SU-DHL-6 (cell line): Measurements from ENCODE around the gene A3GALT2.
A peak's percentile ranks its signal among the peaks of the same experiment; 100 is the strongest.

Source experiments
- H2AFZ ChIP-seq: fragments of 200-600 bp; sonication (generic); 2 replicates; pipeline ENCODE4 v1.6.1; 2014; ENCODE audit warnings: low read depth, mild to moderate bottlenecking, moderate library complexity, mixed read lengths, antibody characterized with exemption, low read length; ENCODE audit not compliant: severe bottlenecking
- H3F3A ChIP-seq: fragments of 200-600 bp; shearing (Covaris generic); 2 replicates; pipeline ENCODE4 v1.6.0; 2016; ENCODE audit warnings: antibody characterized with exemption, mild to moderate bottlenecking; ENCODE audit not compliant: insufficient read depth
- H3K27ac ChIP-seq: fragments of 200-600 bp; sonication (generic); 2 replicates; pipeline ENCODE4 v1.5.1; 2016; ENCODE audit warnings: low read depth, mild to moderate bottlenecking, low read length, moderate library complexity, mixed read lengths
- H3K27me3 ChIP-seq: fragments of 200-600 bp; sonication (generic), shearing (Covaris generic); 2 replicates; pipeline ENCODE4 v1.6.0; 2014; ENCODE audit warnings: mild to moderate bottlenecking, low read length
- H3K36me3 ChIP-seq: fragments of 200-600 bp; sonication (generic); 2 replicates; pipeline ENCODE4 v1.6.1; 2014; ENCODE audit warnings: mild to moderate bottlenecking, low read length, mixed read lengths
- H3K4me2 ChIP-seq: fragments of 300-600, 200-600 bp; shearing (Covaris generic), sonication (generic); 2 replicates; pipeline ENCODE4 v1.6.0; 2014; ENCODE audit warnings: low read length, low read depth, mild to moderate bottlenecking; ENCODE audit not compliant: poor library complexity, severe bottlenecking
- H3K4me3 ChIP-seq: fragments of 200-600 bp; sonication (generic); 2 replicates; pipeline ENCODE4 v1.5.1; 2014; ENCODE audit warnings: antibody characterized with exemption, low read length, mild to moderate bottlenecking, mixed read lengths; ENCODE audit not compliant: insufficient read depth, poor library complexity, severe bottlenecking
- H3K79me2 ChIP-seq: fragments of 200-600 bp; sonication (generic); 2 replicates; pipeline ENCODE4 v1.6.1; 2014; ENCODE audit warnings: mild to moderate bottlenecking, low read length, moderate library complexity; ENCODE audit not compliant: insufficient read depth
- H3K9ac ChIP-seq: fragments of 200-600 bp; sonication (generic); 2 replicates; pipeline ENCODE4 v1.7.0; 2014; ENCODE audit warnings: mild to moderate bottlenecking, low read length
- H3K9me2 ChIP-seq: fragments of 200-600 bp; sonication (generic); replicated peaks from 2 replicates; pipeline ENCODE4 v1.6.1; 2014; ENCODE audit warnings: low read length; ENCODE audit not compliant: insufficient read depth
- H3K9me3 ChIP-seq: fragments of 200-600 bp; sonication (generic); 2 replicates; pipeline ENCODE4 v1.6.1; 2014; ENCODE audit warnings: low read length, mixed read lengths; ENCODE audit not compliant: insufficient read depth
- H4K20me1 ChIP-seq: fragments of 200-600 bp; sonication (generic); 2 replicates; pipeline ENCODE4 v1.6.1; 2014; ENCODE audit warnings: low read depth, mild to moderate bottlenecking, antibody characterized with exemption, low read length, moderate library complexity, mixed read lengths
- EZH2phosphoT487 ChIP-seq: fragments of 200-600 bp; sonication (generic), shearing (Covaris generic); conservative IDR thresholded peaks from 2 replicates; pipeline ENCODE4 v1.6.1; 2018; ENCODE audit warnings: mild to moderate bottlenecking, antibody characterized with exemption, low read length, moderate library complexity, mixed read lengths
- TF ChIP-seq, protein P1 (sequence below): fragments of 200-600 bp; sonication (generic); IDR thresholded peaks from one replicate; pipeline ENCODE4 v1.5.1; 2017; ENCODE audit warnings: antibody characterized with exemption, mild to moderate bottlenecking, low read length, moderate library complexity; ENCODE audit not compliant: insufficient read depth, poor library complexity, severe bottlenecking

The A3GALT2 gene

DNA sequence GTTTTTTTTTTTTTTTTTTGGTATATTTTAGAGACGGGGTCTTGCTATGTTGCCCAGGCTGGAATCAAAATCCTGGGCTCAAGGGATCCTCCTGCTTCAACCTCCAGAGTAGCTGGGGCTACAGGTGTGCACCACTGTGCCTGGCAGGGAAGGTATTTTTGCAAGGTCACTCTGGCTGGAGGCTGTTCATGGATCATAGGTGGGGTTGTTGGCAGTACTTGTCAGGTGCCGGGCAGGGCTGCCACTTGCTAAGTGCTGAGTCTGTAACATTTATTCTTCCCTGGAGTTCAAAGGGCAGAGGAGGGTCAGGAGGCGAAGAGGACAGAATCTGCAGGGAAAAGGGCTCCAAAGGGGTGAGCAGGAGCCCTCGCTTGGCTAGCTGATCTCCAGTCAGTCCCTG lies 24.1 kb downstream of the A3GALT2 start:
- Histone ChIP-seq H3K9me3 (no peaks in the 10 kb centered on the region), H2AFZ (no peak overlapping the region), H3F3A (no peaks in the 10 kb centered on the region), H3K9ac (no peak overlapping the region), H3K4me2 (no peak overlapping the region), H3K9me2 (no peaks in the 10 kb centered on the region), H4K20me1 (no peaks in the 10 kb centered on the region), H3K4me3 (no peak overlapping the region), H3K79me2 (no peaks in the 10 kb centered on the region), H3K27ac (no peak overlapping the region), H3K36me3 (no peaks in the 10 kb centered on the region), H3K27me3 (no peaks in the 10 kb centered on the region)
- TF ChIP-seq, protein P1, sequence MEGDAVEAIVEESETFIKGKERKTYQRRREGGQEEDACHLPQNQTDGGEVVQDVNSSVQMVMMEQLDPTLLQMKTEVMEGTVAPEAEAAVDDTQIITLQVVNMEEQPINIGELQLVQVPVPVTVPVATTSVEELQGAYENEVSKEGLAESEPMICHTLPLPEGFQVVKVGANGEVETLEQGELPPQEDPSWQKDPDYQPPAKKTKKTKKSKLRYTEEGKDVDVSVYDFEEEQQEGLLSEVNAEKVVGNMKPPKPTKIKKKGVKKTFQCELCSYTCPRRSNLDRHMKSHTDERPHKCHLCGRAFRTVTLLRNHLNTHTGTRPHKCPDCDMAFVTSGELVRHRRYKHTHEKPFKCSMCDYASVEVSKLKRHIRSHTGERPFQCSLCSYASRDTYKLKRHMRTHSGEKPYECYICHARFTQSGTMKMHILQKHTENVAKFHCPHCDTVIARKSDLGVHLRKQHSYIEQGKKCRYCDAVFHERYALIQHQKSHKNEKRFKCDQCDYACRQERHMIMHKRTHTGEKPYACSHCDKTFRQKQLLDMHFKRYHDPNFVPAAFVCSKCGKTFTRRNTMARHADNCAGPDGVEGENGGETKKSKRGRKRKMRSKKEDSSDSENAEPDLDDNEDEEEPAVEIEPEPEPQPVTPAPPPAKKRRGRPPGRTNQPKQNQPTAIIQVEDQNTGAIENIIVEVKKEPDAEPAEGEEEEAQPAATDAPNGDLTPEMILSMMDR = no peak
- no peak for TF ChIP-seq EZH2phosphoT487

DNA sequence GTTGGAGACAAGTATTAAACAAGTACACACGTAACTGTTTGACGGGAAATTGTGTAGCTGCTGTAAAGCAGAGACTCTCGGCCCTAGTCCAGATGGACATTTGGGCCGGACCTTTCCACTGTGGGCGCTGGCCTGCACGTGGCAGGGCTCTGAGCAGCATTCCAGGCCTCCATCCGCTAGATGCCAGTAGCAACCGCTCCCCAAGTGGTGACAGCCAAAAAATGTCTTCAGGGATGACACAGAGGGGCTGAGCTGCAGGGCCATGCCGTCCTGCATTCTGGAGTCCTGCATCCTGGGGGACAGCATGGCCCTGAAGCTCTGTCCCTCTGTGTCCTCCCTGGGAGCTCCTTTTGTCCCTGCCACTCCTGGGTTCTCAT lies 24.8 kb downstream of the A3GALT2 start:
- TF ChIP-seq EZH2phosphoT487 = no peak
- TF ChIP-seq, protein P1 = no peak
- Histone ChIP-seq H3K79me2 (no peaks in the 10 kb centered on the region), H3K27me3 (no peaks in the 10 kb centered on the region), H3K36me3 (no peaks in the 10 kb centered on the region), H3K9ac (no peak overlapping the region), H2AFZ (no peak overlapping the region), H4K20me1 (no peaks in the 10 kb centered on the region), H3K27ac (no peak overlapping the region), H3F3A (no peaks in the 10 kb centered on the region), H3K4me2 (no peak overlapping the region), H3K9me2 (no peaks in the 10 kb centered on the region), H3K9me3 (no peaks in the 10 kb centered on the region), H3K4me3 (no peak overlapping the region)

DNA sequence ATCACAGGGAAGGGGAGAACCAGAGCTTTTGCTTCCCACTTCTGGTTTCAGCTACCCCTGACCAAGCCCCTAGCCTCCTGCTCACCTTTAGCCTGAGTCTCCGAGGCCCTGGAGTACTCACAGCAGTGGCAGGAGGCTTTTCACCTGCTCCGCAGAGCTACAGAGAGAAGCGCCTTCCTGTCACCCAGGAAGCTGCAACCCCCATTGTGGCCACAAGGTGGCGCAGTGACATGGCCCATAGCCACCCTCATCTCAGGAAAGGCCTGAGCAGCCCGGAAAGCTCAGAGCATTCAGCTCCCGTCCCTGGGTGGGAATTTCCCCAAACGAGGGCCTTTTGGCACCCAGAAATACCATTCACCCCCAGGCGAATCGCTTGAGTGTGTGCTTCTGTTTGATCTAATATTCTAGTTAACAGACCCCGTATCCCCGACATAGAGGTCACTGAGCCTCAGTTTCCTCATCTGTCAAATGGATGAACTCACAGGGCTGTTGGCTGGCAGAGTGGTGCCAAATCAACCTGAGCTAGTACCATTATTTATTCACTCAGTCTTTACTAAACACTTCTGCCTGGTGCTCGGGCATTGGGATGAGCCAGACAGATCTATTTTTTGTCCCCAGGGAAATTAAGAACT lies 25.3 kb downstream of the A3GALT2 start:
- H3K27me3 ChIP-seq = no peaks in the 10 kb centered on the region
- H3K4me3 ChIP-seq = no peak overlapping the region
- H3K79me2 ChIP-seq = no peaks in the 10 kb centered on the region
- H3K9me3 ChIP-seq = no peaks in the 10 kb centered on the region
- H4K20me1 ChIP-seq = no peaks in the 10 kb centered on the region
- no peaks in the 10 kb centered on the region for H3K36me3 ChIP-seq
- H3K4me2 ChIP-seq = no peak overlapping the region
- no peaks in the 10 kb centered on the region for H3F3A ChIP-seq
- H3K9ac ChIP-seq = no peak overlapping the region
- TF ChIP-seq, protein P1 = peak; percentile 88
- no peak for TF ChIP-seq EZH2phosphoT487
- H2AFZ ChIP-seq = no peak overlapping the region
- H3K27ac ChIP-seq = no peak overlapping the region
- H3K9me2 ChIP-seq = no peaks in the 10 kb centered on the region

DNA sequence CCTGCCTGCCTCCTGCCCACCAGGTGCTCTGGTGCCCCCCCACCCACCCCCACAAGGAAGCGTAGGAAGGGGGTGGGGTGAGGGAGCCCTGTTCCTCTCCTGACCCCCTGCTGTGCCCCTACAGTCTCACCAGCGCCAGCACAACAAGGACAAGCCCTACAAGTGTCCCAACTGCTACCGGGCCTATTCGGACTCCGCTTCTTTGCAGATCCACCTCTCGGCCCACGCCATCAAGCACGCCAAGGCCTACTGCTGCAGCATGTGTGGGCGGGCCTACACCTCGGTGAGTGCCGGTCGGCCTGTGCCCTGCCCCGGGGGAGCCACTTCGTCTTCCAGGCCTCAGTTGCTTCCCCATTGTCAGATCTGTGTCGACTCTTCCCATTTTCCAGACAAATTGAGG lies 25.9 kb downstream of the A3GALT2 start:
- Histone ChIP-seq H3K9ac (no peak overlapping the region), H3K4me3 (no peak overlapping the region), H3K36me3 (no peaks in the 10 kb centered on the region), H3K27me3 (no peaks in the 10 kb centered on the region), H3K9me2 (no peaks in the 10 kb centered on the region), H3F3A (no peaks in the 10 kb centered on the region), H3K79me2 (no peaks in the 10 kb centered on the region), H3K4me2 (no peak overlapping the region), H4K20me1 (no peaks in the 10 kb centered on the region), H3K27ac (no peak overlapping the region), H2AFZ (no peak overlapping the region), H3K9me3 (no peaks in the 10 kb centered on the region)
- TF ChIP-seq EZH2phosphoT487 = no peak
- TF ChIP-seq, protein P1 = no peak
